Central memory CD8-positive, alpha-beta T cell (primary cell): Measurements from ENCODE around the gene DENND1A.
A peak's percentile ranks its signal among the peaks of the same experiment; 100 is the strongest.
"Not testable (repeated sequence)": the region's sequence is repeated elsewhere in the genome, so short reads cannot be mapped to it uniquely, and the experiment has no call there.

Experiments used
- ATAC-seq: fragments of 150-1000 bp; cut with Tn5 transposase; replicated peaks from 2 replicates; pipeline ENCODE4 v1.10.0; 2022; ENCODE audit warnings: mild to moderate bottlenecking, moderate FRiP score, moderate number of reproducible peaks; ENCODE audit not compliant: poor library complexity, severe bottlenecking; ENCODE audit errors: extremely low read depth
- DNase-seq, 2 donors: peaks; one replicate each; pipeline ENCODE4 v3.0.0; 2021; ENCODE audit warnings: low spot score in 2 of 2
- H3K27ac Mint-ChIP-seq: one replicate; pipeline ENCODE4 v1.8.0; 2022; ENCODE audit warnings: low read depth, mild to moderate bottlenecking, moderate library complexity, mixed read lengths
- H3K27me3 Mint-ChIP-seq: one replicate; pipeline ENCODE4 v1.8.0; 2022; ENCODE audit warnings: mixed read lengths
- H3K36me3 Mint-ChIP-seq: one replicate; pipeline ENCODE4 v1.8.0; 2022; ENCODE audit warnings: mild to moderate bottlenecking, moderate library complexity, mixed read lengths; ENCODE audit not compliant: insufficient read depth
- H3K4me1 Mint-ChIP-seq: one replicate; pipeline ENCODE4 v1.8.0; 2022; ENCODE audit warnings: mixed read lengths
- H3K4me3 Mint-ChIP-seq: one replicate; pipeline ENCODE4 v1.8.0; 2022; ENCODE audit warnings: mild to moderate bottlenecking, moderate library complexity, mixed read lengths
- H3K9me3 Mint-ChIP-seq: one replicate; pipeline ENCODE4 v1.8.0; 2022; ENCODE audit warnings: mixed read lengths

Gene DENND1A

DNA sequence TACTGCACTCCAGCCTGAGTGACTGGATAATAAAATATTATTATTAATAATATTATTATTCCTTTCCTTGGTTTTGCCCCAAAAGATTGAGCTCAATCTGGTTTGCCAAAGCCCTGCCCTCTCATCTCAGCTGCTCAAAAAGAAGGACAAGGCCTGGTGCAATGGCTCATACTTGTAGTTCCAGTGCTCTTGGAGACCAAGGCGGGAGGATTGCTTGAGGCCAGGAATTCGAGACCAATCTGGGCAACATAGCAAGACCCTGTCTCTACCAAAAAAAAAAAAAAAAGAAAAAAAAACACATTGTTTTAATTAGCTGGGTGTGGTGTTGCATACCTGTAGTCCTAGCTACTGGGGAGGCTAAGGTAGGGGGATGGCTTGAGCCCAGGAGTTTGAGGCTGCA is 13.7 kb upstream of the DENND1A start:
- peaks cover 6% of the 10 kb centered on the region for H3K9me3 Mint-ChIP-seq
- H3K4me3 Mint-ChIP-seq: no peak overlapping the region
- no peak for DNase-seq
- peaks cover 18% of the 10 kb centered on the region for H3K27me3 Mint-ChIP-seq
- no peak for ATAC-seq
- no peaks in the 10 kb centered on the region for H3K4me1 Mint-ChIP-seq
- peak overlapping the region; percentile 61 for H3K27ac Mint-ChIP-seq
- no peaks in the 10 kb centered on the region for H3K36me3 Mint-ChIP-seq

- H3K36me3 Mint-ChIP-seq: no peaks in the 10 kb centered on the region
- H3K9me3 Mint-ChIP-seq: peaks cover 6% of the 10 kb centered on the region
- DNase-seq (no peak), ATAC-seq (no peak)
- H3K4me3 Mint-ChIP-seq: no peak overlapping the region
- peaks cover 26% of the 10 kb centered on the region for H3K27me3 Mint-ChIP-seq
- no peaks in the 10 kb centered on the region for H3K4me1 Mint-ChIP-seq
- no peak overlapping the region for H3K27ac Mint-ChIP-seq
Measured at GRCh38 chr9:123942542-123942941, 12.6 kb upstream of the DENND1A start.

DNA sequence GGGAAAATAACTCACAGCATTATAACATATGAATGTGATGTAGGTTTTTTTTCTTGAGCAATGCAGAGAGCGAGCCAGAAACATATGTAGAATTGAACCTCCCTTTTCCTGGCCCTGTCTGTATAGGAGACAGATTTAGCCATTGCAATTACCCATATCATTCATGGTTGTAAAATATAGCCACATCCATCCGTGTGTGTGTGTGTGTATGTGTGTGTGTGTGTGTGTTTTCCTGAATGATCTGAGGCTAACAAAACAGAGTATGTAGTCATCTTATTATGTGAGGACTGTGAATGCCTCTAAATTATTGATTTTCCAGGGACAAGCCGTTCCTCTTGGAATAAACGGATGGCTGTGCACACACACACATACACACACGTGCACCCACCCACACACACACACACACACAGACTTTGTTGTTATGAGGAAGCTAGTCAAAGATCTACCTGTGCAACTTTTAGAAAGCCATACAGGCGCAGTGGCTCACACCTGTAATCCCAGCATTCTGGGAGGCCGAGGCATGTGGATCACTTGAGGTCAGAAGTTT is 11.7 kb upstream of the DENND1A start:
- no peaks in the 10 kb centered on the region for H3K36me3 Mint-ChIP-seq

DNA sequence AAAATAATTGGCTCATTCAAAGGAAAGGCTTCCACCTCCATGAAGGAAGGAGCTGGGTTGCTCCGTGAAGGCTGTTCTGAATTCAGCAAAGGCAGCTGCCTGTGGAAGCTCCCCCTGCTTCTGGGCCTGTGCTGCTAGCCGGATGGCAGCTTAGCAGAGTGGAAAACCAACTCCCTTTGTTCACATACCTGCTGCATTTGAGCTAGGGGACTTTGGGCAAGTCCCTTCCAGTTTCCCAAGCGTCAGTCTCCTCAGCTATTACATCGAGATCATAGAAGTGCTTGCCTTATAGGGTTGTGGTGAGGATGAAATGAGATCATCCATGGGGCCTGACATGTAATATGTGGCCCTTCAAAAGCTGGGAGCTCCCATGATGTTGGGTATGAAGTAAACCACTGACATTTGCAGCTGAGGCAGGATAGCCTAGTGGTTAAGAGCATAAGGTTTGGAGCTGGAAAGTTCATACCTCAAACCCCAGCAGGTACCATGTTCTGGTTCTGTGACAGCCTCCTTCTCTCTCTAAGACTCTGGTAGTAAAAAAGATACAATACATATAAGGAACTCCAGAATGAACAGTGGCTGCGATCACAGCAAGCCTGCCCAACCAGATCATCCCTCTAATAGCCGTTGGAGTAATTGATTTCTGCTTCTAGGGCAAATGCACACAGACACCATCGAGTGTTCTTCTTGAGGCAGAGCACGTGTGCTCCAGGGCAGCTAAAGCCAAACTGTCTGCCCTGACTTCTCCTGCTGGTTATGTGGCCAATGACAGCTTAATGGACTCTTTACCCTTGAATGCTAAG is 11.0 kb upstream of the DENND1A start:
- Mint-ChIP-seq H3K4me1 (no peaks in the 10 kb centered on the region), H3K27ac (no peak overlapping the region), H3K27me3 (peaks cover 36% of the 10 kb centered on the region), H3K4me3 (no peak overlapping the region), H3K36me3 (no peaks in the 10 kb centered on the region), H3K9me3 (peaks cover 6% of the 10 kb centered on the region)
- no peak for DNase-seq
- ATAC-seq: no peak

More for the DNA sequence above, 11.7 kb upstream of the DENND1A start:
- peaks cover 30% of the 10 kb centered on the region for H3K27me3 Mint-ChIP-seq
- peaks cover 6% of the 10 kb centered on the region for H3K9me3 Mint-ChIP-seq
- H3K4me1 Mint-ChIP-seq: no peaks in the 10 kb centered on the region
- H3K27ac Mint-ChIP-seq: no peak overlapping the region
- no peak overlapping the region for H3K4me3 Mint-ChIP-seq
- no peak for ATAC-seq
- DNase-seq: no peak

- peaks cover 56% of the 10 kb centered on the region for H3K27me3 Mint-ChIP-seq
- no peaks in the 10 kb centered on the region for H3K9me3 Mint-ChIP-seq
- H3K4me1 Mint-ChIP-seq: no peaks in the 10 kb centered on the region
- no peak overlapping the region for H3K27ac Mint-ChIP-seq
- ATAC-seq (no peak), DNase-seq (no peak)
- H3K36me3 Mint-ChIP-seq: no peaks in the 10 kb centered on the region
- no peak overlapping the region for H3K4me3 Mint-ChIP-seq
Measured at GRCh38 chr9:123938401-123938800, 8.5 kb upstream of the DENND1A start.

- peaks cover 57% of the 10 kb centered on the region for H3K27me3 Mint-ChIP-seq
- DNase-seq, H3K36me3 Mint-ChIP-seq, ATAC-seq, H3K9me3 Mint-ChIP-seq, H3K27ac Mint-ChIP-seq, H3K4me1 Mint-ChIP-seq, H3K4me3 Mint-ChIP-seq: not testable (repeated sequence)
Measured at GRCh38 chr9:123936575-123936974, 6.6 kb upstream of the DENND1A start.

GRCh38 chr9:123933440-123934212 is 3.7 kb upstream of the DENND1A start:
- ATAC-seq: no peak
- DNase-seq: no peak
- Mint-ChIP-seq H3K4me1 (peaks cover 15% of the 10 kb centered on the region), H3K9me3 (no peaks in the 10 kb centered on the region), H3K27me3 (peaks cover 41% of the 10 kb centered on the region), H3K4me3 (no peak overlapping the region), H3K36me3 (peaks cover 4% of the 10 kb centered on the region), H3K27ac (no peak overlapping the region)

- Mint-ChIP-seq H3K9me3 (no peaks in the 10 kb centered on the region), H3K27ac (peak overlapping the region; percentile 77), H3K4me3 (peak overlapping the region; percentile 86), H3K36me3 (peaks cover 6% of the 10 kb centered on the region), H3K27me3 (peaks cover 13% of the 10 kb centered on the region), H3K4me1 (peaks cover 27% of the 10 kb centered on the region)
- DNase-seq (no peak), ATAC-seq (no peak)
Measured at GRCh38 chr9:123929177-123929869, 603 bp downstream of the DENND1A start.

- no peak for ATAC-seq
- H3K27ac Mint-ChIP-seq: peak overlapping the region; percentile 77
- H3K4me1 Mint-ChIP-seq: peaks cover 27% of the 10 kb centered on the region
- DNase-seq: no peak
- no peaks in the 10 kb centered on the region for H3K9me3 Mint-ChIP-seq
- peaks cover 6% of the 10 kb centered on the region for H3K27me3 Mint-ChIP-seq
- peaks cover 6% of the 10 kb centered on the region for H3K36me3 Mint-ChIP-seq
- peak overlapping the region; percentile 86 for H3K4me3 Mint-ChIP-seq
Measured at GRCh38 chr9:123928533-123929176, 1.3 kb downstream of the DENND1A start.

DNA sequence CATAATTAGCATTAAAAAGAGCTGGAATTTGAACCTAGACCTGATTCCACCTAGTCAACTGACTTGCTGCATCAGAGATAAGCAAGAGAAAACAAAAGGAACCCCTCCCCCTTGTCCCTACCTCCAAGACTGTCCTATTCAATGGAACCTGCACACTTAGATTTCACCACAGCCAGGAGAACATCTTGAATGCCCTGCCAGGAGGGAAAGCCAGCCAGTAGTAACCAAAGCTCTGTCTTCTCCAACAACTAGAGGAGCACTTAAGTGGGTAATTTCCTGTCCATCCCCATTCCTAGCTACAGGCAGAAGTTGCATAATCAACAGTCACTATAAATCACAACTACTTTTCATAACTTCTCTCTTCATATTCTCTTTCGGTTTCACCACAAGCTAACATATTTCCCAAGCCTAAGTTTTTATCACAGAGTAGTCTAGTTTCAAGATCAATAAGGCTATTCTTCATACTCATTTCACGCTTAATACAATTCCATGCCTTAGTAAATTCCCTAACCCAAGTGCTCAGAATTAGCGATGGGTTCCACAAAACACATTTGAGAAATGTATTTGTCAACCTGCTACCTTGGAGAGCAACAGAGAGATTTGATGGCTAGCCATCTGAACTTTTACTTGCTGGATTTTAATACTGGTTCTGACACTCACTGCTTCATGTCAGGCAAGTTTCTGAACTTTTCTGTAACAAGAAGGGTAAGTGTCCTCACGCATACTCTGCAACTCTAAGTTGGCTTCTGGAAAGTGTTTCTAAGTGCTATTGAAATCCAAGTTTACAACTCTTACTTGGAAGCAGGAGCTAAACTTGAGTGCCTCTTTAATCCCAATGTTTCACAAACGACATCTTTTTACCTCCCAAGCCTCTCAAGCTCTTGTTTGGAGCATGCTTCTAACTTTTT is 2.0 kb downstream of the DENND1A start:
- Mint-ChIP-seq H3K27me3 (no peaks in the 10 kb centered on the region), H3K36me3 (peaks cover 6% of the 10 kb centered on the region), H3K9me3 (no peaks in the 10 kb centered on the region), H3K4me1 (peaks cover 27% of the 10 kb centered on the region), H3K27ac (peak overlapping the region; percentile 50), H3K4me3 (peak overlapping the region; percentile 86)
- DNase-seq: no peak
- no peak for ATAC-seq

- H3K4me3 Mint-ChIP-seq: no peak overlapping the region
- peaks cover 6% of the 10 kb centered on the region for H3K36me3 Mint-ChIP-seq
- no peaks in the 10 kb centered on the region for H3K27me3 Mint-ChIP-seq
- no peak overlapping the region for H3K27ac Mint-ChIP-seq
- H3K9me3 Mint-ChIP-seq: no peaks in the 10 kb centered on the region
- DNase-seq (no peak), ATAC-seq (no peak)
- peaks cover 27% of the 10 kb centered on the region for H3K4me1 Mint-ChIP-seq
Measured at GRCh38 chr9:123926941-123927340, 3.0 kb downstream of the DENND1A start.
